HG03175 (cell line): ENCODE results near the gene NXPE3.
"Not testable (repeated sequence)": the region's sequence is repeated elsewhere in the genome, so short reads cannot be mapped to it uniquely, and the experiment has no call there.

Experiments used
- ATAC-seq: cut with Tn5 transposase; IDR thresholded peaks from one replicate; pipeline ENCODE4 v1.9.1; 2021; ENCODE audit warnings: mild to moderate bottlenecking, moderate library complexity; ENCODE audit not compliant: unreplicated experiment

The NXPE3 gene

DNA sequence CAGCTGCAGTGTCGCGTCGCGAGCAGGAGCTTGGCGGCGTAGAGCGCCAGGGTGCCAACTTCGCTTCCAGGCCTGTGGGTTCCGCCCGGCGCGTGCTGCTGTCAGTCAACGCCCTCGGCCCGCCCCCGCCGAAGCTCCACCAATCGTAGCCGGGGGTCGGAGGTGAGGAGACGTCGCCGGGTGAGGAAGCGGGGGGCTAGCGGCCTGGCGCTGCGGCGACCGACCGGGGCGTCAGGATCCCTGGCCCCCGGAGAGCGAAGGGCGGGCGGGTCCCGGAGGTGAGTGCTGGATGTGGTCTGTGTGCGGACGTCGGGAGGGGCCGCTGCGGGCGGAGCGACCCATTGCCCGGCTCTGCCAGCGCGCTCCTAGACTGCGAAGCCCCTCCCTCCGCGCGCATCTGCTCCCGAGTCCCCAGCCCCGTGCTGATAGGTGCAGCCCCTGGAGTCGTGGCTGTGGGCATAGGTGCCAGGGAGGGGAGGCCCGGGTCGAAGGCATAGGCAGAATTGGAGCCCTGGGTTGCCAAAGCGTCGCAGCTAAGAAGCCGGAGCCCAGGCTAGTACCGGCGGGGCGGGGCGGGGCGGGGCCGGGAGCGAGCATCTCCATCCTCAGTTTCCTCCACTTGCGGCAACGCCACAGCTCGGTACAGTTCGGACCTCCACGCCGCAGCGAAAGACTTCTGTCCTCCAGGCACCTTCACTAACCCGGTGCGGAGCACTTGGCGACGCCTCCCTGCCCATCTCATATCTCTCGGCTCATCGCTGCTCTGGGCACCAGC, at the start of gene NXPE3:
TSS of gene NXPE3 (plus strand) at position 165 of the 775 bp plus-strand sequence. CDS start 6,386 bp downstream, outside the sequence.
- ATAC-seq: peak; percentile 96

DNA sequence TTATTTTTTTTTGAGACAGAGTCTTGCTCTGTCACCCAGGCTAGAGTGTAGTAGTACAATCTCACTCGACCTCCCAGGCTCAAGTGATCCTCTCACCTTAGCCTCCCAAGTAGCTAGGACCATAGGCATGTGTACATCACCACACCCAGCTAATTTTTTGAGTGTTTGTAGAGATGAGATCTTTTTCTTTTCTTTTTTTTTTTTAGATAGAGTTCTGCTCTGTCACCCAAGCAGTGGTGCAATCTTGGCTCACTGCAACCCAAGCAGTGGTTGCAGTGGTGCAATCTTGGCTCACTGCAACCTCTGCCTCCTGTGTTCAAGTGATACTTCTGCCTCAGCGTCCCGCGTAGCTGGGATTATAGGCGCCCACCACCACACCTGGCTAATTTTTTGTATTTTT, 49.4 kb upstream of the NXPE3 start:
- no peak for ATAC-seq

DNA sequence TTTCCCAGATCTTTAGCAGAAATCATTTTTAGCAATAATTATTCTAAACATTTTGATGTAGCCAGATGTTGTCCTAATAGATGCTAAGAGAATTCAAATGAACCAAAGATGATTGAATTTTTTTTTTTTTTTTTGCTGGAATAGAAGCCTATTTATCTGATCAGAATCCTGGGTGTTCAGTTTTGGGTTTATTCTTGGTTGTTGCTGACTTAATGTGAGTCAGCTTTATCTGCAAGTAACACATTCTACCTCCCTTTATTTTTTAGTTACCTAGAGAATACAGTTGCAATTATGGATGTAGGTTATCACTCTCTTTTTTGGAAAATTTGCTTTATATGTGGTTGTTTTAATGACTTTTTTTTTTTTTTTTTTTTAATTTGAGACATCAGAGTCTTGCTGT, 48.2 kb upstream of the NXPE3 start:
- ATAC-seq: no peak

DNA sequence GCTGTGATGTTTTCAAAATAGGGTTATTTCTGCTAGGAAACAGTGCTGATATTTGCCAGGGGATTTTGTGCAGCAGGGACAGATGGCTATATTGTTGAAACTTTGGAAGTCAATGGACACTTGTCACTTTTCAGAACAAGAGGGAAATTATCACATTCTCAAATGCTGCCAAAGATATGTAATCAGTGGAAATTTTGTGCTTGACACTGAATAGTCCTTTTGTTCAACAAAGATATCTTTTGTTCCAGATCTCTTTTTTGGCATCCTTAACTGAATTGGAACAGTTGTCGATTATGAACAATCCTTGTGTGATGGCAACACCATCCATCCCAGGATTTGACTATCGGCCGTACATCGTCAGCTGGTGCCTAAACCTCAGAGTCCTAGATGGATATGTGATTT, 46.8 kb upstream of the NXPE3 start:
- no peak for ATAC-seq

DNA sequence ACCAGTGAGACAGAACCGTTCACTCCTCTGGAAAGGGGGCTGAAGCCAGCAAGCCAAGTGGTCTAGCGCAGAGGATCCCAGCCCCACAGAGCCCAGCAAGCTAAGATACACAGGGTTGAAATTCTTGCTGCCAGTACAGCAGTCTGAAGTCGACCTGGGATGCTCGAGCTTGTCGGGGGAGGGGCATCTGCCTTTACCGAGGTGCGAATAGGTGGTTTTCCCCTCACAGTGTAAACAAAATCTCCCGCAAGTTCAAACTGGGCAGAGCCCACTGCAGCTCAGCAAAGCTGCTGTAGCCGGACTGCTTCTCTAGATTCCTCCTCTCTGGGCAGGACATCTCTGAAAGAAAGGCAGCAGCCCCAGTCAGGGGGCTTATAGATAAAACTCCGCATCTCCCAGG, 43.2 kb upstream of the NXPE3 start:
- ATAC-seq: no peak

DNA sequence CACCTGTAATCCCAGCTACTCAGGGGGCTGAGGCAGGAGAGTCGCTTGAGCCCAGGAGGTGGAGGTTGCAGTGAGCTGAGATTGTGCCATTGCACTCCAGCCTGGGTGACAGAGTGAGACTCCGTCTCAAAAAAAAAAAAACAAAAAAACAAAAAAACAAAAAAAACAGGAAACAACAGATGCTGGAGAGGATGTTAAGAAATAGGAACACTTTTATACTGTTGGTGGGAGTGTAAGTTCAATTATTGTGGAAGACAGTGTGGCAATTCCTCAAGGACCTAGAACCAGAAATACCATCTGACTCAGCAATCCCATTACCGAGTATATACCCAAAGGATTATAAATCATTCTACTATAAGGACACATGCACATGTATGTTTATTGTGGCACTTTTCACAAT, 37.1 kb upstream of the NXPE3 start:
- not testable (repeated sequence) for ATAC-seq

DNA sequence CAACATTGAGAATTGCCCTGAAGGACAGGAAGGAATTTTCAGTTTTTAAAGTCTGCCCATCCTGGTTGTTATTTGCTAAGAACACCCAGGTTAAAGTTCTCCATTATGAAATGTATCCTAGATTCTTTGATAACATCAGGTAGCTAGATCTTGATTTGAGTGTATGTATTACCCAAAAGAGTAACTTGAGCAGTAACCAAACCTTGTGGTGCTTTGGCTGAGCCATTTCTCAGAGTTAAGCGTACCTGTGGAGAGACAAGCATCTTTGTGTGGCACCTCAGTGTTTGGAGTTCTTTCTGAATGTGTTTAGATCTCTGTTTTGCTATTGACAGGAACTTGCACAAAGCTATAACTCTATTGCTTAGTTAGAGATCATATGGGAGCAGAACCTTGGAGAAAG, 34.2 kb upstream of the NXPE3 start:
- no peak for ATAC-seq

DNA sequence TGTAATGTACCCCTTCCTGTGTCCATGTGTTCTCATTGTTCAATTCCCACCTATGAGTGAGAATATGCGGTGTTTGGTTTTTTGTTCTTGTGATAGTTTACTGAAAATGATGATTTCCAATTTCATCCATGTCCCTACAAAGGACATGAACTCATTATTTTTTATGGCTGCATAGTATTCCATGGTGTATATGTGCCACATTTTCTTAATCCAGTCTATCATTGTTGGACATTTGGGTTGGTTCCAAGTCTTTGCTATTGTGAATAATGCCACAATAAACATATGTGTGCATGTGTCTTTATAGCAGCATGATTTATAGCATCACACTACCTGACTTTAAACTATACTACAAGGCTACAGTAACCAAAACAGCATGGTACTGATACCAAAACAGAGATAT, 33.1 kb upstream of the NXPE3 start:
- ATAC-seq: not testable (repeated sequence)

DNA sequence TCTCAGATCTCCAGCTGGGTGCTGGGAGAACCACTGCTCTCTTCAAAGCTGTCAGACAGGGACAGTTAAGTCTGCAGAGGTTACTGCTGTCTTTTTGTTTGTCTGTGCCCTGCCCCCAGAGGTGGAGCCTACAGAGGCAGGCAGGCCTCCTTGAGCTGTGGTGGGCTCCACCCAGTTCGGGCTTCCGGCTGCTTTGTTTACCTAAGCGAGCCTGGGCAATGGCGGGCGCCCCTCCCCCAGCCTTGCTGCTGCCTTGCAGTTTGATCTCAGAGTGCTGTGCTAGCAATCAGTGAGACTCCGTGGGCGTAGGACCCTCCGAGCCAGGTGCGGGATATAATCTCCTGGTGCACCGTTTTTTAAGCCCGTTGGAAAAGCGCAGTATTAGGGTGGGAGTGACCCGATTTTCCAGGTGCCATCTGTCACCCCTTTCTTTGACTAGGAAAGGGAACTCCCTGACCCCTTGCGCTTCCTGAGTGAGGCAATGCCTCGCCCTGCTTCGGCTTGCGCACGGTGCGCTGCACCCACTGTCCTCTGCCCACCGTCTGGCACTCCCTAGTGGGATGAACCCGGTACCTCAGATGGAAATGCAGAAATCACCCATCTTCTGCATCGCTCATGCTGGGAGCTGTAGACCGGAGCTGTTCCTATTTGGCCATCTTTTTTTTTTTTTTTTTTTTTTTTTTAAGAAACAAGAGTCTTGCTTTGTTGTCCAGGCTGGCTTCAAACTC, 25.5 kb upstream of the NXPE3 start:
- ATAC-seq: not testable (repeated sequence)

DNA sequence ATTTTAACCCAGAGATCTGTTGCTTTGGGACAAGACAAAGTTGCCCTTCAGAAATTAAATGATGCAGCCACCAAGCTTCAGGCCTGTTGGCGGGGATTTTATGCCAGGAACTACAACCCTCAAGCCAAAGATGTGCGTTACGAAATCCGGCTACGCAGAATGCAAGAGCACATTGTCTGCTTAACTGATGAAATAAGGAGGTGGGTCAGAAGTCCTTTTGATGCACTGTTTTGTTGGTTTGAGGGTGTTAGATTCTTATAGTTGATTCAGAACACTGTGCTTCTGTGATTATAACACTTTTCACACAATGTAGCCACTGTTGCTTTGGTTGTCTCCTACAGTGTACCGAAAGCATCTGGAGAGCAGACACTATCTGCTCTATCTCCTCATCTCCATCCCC, 20.8 kb upstream of the NXPE3 start:
- no peak for ATAC-seq

DNA sequence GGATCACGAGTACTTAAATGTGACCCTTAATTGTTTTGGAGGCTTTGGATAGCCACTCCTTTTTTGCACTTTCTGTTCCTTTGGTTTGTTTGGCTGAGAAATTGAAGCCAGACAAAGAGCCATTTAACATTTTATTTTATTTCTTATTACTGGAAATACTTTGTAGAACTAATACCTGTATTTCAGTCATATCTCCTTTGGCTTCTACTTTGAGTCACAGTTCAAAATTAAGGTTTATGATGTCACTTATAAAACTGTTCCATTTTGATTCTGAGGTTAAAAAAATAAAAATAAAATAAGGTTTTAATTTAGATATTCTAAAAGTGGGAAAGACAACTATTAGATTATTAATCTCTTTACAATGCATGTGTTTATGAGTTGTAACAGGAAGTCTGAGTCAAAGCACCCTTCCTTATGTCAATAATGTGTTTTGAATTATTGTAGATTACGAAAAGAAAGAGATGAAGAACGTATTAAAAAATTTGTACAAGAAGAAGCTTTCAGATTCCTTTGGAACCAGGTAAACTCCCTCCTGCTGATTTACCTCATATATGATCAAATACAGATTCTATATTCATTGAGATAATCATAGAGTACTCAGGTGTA, 16.9 kb upstream of the NXPE3 start:
- ATAC-seq: no peak

DNA sequence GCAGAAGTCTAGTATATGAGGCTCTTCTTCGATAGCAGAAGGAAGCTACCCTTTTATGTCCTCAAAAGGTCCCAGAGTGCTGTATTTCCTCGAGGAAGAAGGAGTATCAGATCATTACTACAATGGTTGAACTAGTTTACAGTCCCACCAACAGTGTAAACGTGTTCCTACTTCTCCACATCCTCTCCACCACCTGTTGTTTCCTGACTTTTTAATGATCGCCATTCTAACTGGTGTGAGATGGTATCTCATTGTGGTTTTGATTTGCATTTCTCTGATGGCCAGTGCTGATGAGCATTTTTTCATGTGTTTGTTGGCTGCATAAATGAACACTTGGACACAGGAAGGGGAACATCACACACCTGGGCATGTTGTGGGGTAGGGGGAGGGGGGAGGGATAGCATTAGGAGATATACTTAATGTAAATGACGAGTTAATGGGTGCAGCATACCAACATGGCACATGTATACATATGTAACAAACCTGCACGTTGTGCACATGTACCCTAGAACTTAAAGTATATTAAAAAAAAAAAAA, 1.2 kb upstream of the NXPE3 start:
- ATAC-seq: not testable (repeated sequence)

DNA sequence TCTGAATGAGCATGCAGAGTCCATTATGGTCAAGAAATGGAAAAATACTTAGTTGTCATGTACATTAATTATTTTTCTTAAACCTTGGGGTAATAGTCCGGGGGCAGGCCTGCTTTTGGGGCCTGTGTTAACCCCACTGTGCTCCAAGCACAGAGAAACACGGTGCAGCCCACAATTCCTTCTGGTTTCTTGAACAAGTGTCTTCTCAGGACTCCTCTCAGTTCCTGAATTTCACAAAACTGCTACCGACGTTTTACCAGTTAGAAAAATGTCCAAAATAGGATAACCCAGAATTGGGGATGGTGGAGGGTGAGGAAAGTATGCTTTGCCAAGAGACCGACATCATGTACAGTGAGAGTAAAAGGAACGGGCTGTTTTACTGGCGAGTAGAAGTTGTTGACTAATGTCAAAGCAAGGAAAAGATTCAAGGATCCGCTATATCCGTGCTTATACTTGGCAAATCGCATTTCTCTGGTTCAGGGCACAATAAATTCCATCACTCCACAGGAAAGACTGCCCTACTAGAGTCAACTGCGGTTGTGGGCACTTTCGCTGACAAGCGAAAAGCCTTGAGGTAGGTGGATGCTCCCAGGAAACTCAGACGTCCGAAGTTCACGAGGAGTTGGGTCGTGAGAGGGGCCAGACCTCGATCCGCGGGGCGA, 495 bp upstream of the NXPE3 start:
- no peak for ATAC-seq

DNA sequence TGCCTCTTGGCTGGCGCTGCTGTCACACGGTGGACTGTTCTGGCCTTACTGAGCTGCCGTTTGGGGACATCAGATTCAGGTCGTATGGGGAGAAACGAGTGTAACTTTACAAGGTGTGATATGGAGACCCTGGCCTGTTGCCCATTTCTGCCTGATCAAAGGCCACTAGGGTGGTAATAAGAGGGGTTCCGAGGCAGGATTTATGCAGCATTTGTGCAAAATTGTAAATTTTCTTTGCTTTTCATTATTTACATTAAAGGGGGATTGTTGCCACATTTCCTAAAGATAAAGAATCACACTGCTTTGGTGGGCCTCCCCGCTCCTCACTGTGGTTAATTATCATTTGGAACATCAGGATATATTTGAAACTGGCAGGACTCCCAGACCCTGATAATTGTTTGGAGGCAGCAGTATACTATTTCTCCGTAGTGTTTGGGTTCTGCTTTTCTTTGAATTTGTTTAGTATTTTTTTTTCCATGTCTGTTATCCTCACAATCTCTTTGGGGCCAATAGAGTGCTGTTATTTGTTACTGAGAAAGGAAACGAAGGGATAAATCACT, 891 bp downstream of the NXPE3 start:
- ATAC-seq: no peak

DNA sequence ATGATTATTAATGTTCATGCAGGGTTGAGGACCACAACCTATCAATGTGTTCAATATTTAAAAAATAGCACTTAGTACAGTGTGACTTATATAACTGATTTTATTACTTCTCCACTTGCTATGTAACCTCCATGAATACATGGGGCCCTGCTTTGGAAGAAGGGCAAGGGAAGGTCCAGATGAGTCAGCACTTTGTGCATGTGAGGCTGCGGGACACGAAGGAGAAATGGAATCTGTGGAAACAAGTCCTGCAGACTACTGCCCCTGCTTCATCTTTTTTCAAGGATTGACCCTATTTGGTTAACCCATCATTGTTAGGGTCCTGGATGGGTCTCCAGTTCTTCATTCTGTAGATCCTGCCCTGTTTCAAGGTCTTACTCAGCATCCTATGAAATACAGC, 1.6 kb downstream of the NXPE3 start:
- ATAC-seq: no peak

DNA sequence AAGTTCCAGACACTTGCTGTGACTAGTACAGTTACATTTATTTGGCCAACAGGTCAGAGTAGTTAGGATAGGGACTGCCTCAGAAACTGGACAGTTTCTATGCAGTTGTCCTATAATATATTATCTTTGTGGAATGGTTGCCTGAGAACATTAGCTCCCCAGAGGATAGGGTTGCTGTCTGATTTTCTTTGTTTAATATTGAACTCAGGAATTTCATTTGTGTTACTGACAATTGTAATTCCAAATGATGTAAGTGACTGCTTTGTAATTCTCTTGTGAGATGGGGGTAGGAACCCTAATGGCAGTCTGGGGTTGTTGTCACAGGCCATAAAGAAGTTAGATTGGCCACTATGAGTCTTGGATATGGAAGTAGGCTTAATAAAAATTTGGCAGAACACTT, 2.2 kb downstream of the NXPE3 start:
- ATAC-seq: no peak

DNA sequence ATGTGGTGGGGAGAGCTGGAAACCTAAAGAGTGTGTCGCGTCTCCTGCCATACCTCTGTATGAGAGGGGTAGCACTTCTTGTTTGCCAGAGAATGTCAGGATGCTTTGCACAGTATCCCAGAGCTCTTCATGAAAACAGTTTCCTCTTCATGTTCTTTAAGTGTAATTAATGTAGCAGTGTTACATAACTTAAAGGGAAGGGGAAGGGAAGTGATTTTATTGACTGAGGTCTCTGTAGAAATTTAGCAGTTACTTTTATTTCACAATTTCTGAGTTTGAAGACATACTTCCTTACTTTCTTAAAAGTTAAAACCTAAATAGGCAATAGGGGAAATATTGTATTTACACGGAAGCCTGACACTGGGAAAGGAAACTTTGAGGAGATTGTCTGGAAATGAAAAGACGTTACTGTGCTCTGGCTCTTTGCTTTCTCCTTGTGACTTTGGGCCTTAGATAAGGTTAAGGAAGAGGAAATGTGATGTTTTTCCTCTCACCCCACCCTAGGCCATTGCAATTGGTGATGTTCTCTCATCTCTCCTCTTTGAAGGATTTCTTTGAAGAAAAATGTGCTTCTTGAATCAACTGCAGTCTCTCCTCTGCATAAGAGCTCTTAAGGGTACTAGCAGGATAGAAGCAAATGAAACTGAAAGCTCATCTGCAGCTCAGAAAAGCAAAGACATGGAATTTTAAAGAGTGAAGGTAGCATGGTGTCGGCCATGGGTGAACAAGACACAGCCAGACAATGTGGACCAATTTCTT, 6.0 kb downstream of the NXPE3 start:
- ATAC-seq: no peak

DNA sequence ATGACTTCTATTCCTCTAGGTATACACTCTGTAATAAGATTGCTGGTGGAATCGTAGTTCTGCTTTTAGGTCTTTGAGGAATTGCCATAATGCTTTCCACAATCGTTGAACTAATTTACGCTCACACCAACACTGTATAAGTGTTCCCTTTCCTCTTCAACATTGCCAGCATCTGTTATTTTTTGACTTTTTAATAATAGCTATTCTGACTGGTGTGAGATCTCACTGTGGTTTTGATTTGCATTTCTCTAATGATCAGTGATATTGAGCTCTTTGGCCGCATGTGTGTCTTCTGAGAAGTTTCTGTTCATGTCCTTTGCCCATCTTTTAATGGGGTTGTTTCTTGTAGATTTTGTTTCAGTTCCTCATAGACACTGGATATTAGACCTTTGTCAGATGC, 12.8 kb downstream of the NXPE3 start:
- peak; percentile 98 for ATAC-seq

DNA sequence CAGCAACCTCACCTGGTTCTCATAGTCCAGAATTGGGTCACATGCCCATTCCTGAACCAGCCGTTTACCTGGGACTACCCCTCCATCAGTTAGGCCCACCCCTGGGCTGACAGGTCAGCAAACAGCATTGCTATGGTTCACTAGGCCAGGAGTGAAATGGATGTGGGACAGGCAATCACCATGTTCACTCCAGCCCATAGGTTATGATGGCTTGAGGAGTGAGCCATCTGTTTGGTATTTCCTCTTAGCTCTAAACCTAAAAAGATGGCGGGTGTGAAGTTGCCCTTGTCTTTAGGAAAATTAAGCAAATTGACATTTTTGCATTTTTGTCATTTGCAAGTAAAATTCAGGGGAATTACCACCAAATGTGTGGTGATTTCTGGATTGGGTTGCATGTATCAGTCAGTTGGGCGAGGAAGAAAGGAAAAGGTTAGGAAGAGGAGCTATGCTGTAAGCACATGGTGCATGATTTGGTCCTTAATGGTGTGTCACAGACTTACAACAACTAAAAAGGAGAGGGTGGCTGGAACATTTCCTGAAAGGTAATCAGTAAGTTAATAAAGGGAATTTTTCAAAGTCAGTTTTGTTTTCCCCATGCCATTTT, 17.2 kb downstream of the NXPE3 start:
- ATAC-seq: no peak

DNA sequence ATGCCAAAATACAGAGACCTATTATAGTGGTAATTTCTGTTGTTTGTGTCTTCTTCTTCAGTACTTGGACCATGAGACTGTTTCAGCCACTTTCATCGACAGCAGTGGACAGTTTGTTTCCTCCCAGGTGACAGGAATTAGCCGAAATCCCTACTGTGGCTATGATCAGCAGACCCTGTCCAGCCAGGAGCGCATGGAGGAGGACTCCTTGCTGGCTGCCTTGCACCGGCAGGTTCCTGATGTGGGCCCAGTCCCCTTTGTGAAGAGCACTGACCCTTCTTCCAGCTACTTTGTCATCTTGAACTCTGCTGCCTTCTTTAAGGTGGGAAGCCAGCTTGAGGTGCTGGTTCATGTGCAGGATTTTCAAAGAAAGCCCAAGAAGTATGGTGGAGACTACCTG, 22.2 kb downstream of the NXPE3 start:
- ATAC-seq: no peak
